Inferior parietal cortex (tissue), 1 donor: Measurements from ENCODE around the gene ZNF575.
A peak's percentile ranks its signal among the peaks of the same experiment; 100 is the strongest.
"Not testable (repeated sequence)": the region's sequence is repeated elsewhere in the genome, so short reads cannot be mapped to it uniquely, and the experiment has no call there.

ENCODE experiments used
- DNase-seq: peaks from one replicate; pipeline ENCODE4 v3.0.0-alpha.2; 2016; ENCODE audit errors: extremely low spot score

Gene ZNF575

DNA sequence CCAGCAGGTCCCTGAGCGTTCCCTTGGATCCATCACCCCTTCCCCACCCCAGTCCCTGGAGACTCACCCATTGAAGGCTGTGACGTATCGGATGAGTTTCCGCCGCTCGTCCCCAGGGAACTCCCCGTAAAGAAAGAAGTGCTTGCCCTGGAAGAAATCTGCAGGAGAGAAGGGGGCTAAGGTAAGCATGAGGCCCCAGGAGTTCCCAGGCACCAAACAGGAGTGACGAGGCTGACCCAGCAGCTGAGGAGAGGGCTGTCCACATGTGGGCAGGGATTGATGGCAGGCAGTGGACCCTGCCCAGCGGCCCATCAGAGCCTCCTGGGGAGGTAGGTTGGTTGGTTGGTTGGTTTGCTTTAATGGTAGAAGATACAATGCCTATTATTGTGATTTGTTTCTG is 11.1 kb downstream of the ZNF575 start:
- no peak for DNase-seq

DNA sequence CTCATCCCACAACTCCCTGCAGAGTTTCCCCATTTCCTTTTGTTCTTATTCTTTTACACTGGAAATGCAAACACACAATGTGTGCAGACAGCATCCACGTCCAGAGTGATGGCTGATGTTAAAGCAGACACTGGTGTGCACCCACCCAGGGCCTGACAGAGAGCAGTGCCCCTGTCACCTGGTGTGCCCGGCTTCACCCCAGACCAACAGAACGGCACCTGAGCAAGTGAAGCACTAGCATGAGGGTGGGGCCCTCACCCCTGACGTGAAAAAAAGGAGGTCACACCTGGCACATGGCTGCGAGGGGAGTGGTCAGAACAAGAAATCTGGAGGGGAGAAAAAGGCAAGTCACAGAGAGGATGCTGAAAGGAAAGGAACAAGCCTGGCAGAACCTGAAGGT is 12.3 kb downstream of the ZNF575 start:
- no peak for DNase-seq

DNA sequence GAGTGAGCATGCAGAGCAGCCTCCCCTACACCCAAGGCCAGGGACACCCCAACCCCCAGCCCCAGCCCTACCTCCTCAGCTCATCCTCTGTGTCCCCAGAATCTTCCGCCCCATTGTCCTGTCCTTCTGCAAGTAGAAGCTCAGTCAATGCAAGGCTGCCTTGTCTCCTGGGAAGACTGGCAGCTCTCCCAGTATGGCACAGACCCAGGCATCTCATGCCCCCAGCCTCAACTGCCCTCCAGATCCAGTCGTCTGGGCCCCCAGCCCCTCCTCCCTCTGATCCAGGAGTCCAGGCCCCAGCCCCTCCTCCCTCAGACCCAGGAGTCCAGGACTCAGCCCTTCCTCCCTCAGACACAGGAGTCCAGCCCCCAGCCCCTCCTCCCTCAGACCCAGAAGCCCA is 13.0 kb downstream of the ZNF575 start:
- DNase-seq = no peak

DNA sequence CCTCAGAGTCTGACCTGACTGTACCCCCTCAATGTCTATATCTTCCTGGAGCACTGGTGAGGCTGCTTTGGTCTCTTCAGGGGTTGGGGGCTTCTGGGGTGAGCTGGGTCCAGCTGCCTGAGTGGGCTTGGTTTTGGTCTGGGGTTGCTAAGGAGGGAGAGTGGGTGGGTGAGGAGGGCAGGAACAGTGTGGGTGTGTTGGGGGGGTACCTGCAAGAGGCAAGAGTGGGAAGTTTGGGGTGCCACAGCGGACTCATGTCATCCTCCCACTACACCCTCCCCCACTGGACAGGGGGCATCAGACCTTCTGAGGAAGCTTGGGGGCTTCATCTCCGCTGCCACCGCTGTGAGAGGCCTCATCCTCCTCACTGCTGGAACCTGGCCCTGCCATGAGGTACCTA is 13.6 kb downstream of the ZNF575 start:
- no peak for DNase-seq

DNA sequence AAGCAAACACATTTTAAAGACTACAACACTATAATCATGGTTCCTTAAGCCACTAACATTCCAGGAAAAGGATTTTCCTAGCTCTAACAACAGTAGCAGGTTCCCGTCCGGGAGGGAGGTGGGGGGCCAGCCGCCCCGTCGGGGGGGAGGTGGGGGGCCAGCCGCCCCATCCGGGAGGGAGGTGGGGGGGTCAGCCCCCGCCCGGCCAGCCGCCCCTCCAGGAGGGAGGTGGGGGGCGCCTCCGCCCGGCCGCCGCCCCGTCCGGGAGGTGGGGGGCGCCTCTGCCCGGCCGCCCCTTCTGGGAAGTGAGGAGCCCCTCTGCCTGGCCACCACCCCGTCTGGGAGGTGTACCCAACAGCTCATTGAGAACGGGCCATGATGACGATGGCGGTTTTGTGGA is 14.9 kb downstream of the ZNF575 start:
- not testable (repeated sequence) for DNase-seq

DNA sequence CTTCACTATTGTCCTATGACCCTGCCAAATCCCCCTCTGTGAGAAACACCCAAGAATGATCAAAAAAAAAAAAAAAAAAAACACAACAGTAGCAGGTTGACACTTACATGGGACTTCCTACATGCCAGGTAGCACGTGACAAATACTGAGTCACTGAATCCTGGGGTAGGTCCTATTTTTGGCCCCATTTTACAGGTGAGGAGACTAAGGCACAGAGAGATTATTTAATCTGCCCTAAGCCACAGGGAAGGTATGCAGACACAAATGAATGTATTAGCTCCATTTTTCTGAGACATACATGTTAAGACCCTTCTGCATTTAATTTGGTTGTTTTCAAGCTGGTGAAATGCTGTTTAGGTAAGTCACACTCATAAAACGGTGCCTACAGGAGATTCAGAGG is 15.7 kb downstream of the ZNF575 start:
- DNase-seq = no peak

DNA sequence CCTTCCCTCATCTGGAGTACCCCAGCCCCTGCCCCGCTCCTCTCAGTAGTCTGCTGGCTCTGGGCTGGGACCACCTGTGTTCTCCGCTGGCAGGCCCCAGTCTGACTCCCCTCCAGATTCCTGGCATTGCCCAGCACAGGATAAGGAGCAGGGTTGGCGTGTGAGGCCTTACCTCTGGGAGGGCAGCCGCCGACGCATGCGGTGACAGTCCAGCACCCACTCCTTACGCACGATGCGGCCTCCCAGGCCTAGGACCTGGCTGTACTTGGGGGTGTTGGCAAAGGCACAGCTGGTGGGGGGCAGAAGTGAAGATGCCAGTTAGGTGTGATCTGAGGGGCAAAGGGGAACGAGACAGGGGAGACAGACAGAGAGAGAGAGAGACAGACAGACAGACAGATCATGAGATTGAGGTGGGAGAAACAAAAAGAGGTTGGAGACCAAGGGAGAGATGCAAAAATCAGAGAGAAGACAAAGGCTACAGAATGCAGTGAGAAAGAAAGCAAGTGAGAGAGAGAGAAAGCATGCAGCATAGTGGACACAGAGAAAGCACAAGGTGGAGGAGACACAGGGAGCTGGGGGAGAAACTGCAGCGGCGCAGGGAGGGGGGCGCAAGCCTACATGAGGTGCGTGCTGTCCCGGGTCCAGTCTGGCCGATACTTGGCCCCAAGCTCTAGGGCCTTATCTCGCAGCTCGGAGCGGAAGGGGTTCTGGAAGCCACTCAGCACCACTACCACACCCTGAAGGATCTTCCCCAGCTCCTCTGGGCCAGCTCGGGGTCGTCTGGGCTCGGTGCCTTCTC is 18.6 kb downstream of the ZNF575 start:
- no peak for DNase-seq

DNA sequence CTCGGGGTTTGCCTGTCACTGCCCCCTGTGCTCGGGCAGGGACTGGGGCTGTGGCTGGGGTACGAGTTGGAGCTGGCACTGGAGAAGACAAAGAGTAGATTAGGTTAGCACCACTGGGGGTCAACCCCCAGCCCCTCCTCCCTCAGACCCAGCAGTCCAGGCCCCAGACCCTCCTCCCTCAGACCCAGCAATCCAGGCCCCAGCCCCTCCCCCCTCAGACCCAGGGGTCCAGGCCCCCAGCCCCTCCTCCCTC is 19.1 kb downstream of the ZNF575 start:
- no peak for DNase-seq

DNA sequence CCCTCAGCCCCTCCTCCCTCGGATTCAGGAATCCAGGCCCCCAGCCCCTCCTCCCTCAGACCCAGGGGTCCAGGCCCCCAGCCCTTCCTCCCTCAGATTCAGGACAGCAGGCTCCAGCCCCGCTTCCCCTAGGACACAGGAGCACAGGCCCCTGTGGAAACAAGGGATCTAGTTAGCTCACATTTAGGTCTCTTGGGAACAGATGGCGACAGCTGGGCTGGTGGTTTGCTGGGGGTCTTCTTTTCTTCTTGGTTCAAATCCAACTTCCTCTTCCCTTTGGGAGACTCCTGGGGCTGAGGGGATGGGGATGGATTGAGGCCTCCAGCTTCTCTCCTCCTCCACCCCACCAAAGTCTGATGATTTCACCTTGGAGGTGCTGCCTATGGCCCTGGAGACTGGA is 19.6 kb downstream of the ZNF575 start:
- DNase-seq = no peak

DNA sequence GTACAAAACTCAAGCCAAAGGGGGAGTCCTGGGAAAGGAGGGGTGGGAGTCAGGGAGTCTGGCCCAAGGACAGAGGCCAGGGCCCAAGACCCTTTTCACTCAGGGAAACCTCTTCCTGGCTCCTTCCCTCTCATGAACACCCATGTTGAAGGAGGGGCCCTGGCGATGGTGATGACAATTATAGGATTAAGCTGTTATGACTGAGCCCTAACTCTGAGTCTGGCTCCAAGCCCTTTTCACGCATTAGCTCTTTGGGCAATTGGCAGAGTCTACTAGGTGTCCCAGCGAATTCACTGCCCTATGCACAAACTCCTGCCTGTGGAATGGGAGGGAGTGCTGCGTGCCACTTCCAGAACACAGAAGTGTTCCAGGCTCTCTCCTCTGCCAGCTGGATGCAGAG is 20.7 kb downstream of the ZNF575 start:
- DNase-seq = no peak

DNA sequence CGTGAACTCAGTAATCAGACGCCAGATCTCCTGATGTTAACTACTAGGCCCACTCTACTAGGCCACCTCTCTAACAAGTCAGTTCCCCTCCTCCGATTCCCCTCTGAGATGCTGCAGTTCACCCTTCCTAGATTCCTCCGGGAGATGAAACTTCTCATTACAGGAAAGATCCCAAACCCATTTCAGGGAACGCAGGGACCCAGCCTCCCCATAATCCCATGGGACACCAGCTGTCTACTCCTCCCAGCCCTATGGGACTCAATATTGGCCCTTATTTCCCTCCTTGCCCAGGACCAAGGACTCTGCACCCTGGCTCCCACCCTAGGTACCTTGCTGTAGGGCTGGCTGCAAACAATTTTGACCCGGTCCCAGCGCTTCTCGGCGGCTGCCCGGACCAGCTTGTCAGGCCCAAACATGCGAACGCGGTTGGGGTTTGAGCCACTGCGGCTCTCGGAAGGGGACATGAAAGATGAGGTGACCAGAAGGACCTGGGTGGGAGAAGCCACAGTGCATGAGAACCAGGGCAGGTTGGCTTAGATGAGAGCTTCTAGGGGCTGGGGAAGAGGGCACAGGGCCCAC is 21.4 kb downstream of the ZNF575 start:
- DNase-seq = no peak

DNA sequence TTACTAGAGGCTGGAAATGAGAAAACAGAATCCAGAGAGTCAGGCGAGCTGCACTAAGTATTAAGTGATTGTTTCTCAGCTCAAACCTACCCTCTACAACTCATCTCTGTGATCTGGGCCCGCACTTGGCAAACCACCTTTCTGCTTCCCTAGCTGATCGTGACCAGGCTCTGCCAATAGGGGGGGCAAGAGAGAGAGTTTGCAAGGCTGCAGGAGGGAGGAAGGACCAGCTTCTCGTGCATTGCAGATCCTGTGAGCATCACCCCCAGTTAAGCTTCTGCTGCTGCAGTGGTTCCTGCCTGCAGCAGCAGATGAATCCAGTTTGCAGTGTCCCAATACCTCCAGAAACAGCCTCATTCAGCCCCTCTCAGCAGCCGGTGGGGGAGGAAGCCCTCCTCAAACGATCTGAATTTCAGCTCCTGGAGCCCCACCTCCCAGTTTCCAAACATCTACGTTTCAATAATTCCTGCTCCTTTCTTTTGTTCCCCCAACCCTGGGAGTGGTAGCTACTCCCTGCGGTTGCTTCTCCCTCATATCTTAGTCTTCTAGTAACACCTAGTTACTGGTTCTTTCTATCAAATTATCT is 22.3 kb downstream of the ZNF575 start:
- peak; percentile 85 for DNase-seq

DNA sequence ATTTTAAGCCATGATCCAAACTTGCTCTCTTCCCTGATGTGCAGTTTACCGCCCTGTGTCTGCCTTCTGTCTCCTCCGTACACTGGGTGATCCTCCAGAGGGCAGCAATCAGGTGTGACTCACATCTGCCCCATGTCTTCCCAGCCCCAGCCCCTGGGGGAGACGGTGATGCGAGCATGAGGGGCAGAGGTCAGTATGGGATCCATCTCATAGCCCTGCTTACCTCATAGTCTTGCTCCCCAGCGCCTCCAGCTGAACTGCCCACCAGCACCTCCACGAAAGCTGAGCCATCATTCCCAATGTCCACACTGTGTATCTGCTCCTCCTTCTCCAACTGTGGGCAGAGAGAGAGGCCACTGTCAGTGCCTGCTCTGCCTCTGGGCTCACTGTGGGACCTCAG is 27.7 kb downstream of the ZNF575 start:
- DNase-seq = no peak

DNA sequence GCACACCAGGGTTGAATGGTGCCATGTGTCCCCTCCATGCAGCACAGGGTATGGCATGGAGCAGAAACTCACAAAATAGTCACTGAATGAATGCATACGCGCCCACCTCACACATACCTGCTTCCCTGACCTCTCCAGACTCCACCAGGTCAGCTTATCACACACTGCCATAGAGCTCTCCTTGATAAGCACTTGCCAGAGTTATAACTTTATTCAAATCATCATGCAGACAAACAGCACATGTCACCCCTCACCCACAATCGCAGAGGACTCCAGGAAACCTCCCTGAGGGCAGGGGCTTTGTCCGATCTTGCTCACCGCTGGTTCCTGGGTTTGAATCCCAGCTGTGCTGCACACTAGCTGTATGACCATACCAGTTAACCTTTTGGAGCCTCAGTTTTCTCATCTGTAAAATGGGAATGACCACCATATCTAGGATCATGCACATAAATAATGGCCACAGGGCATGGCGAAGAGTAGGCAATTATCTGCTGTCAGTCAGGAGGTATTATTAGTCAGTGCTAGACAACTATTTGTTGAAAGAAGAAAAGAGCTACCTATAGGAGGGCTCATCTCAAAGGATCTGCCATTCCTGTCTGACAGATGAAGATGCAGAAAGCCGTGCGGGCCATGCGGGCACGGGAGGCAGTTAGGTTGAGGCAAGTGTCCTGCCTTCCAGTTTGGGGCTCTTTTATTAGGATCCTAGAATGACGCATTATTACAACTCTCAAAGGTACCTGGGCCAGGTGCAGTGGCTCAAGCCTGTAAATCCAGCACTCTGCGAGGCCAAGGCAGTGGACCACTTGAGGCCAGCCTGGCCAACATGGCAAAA is 28.4 kb downstream of the ZNF575 start:
- no peak for DNase-seq

DNA sequence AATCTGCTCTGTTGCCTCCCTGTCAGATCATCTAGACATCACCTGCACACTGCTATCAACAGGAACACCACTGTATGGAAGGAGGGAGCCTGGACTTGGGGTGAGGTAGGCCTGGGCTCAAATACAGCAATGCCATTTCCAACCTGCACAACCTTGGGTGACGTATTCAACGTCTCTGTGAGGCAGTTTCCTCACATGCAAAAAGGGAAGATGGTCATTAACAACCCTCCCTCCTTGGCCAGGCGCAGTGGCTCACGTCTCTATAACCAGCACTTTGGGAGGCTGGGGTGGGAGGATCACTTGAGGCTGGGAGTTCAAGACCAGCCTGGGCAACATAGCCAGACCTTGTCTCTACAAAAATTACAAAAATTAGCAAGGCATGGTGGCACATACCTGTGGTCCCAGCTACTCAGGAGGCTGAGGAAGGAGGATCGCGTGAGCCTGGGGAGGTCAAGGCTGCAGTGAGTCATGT is 29.3 kb downstream of the ZNF575 start:
- DNase-seq = no peak

DNA sequence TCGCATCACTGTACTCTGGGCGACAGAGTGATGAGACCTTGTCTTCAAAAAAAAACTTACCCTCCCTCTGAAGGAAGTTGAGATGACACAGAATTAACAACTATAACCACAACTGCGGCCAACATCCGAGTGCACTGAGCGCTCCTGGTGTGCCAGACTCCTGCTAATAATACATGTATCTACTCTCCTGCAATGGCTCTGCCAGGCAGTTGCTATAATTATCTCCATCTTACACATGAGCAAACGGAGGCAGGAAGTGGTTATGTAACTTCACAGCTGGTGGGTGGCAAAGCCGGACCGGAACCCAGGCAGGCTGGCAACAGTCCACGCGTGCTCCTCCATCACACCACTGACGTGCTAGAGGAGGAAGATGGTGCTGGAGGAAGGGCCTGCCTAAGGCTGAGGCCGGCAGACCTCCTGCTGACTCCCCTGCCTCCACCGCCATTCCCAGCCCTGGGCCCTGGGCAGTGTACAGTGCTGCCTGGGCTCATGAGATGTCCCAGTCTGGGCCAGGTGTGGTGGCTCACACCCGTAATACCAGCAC is 29.8 kb downstream of the ZNF575 start:
- peak; percentile 78 for DNase-seq

DNA sequence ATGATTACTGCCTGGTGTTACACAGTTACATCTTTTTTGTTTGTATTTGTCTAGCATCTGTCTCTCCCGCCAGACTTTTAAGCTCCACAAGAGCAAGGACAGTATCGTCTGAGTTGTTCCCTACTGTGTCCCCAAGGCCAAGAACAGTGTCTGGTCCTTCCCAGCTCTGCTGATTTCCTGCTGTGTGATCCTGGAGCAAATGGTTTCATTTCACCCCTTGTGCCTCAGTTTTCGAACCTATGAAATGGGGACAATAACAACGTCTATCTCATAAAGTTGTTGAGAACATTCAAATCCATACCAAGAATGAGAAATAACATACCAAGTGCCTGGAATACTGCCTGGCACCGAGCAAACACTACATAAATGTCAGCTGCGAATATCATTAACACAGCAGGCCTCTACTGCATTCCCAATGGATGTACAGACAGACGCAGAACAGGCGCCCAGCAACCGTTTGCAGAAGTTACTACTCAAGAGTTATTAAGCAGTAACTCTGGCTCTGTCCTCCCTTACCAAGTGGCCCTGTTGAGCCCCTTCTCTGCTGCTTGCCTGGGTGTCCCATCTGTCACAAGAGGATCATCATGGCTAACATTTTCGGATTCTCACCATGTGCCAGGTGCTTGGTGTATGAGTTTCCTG is 30.9 kb downstream of the ZNF575 start:
- DNase-seq = no peak

DNA sequence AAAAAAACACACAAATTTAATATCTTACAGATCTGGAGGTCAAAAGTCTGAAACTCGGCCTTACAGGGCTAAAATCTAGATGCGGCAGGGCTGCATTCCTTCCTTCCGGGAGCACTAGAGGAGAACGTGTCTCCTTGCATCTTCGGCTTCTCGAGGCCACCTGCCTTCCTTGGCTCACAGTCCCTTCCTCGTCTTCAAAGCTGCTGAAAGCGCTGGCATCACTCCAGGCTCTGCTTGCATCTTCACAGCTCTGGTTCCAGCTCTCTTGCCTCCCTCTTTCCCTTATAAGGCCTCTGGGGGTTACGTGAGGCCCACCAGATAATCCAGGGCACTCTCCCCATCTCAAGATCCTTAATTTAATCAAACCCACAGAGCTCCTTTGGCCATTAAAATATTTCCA is 31.8 kb downstream of the ZNF575 start:
- peak; percentile 31 for DNase-seq

DNA sequence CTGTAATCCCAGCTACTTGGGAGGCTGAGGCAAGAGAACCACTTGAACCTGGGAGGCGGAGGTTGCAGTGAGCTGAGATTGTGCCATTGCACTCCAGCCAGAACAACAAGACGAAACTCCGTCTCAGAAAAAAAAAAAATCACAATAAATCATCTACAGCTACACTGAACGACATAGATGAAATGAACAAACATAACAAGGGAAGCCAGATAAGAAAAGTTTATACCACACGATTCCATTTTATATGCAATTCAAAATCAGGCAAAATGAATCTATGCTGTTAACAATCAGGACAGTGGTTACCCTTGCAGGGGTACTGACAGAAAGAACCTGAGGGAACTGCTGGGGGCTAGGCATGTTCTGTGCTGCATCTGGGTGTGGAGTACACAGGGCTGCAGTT is 36.7 kb downstream of the ZNF575 start:
- DNase-seq = no peak

DNA sequence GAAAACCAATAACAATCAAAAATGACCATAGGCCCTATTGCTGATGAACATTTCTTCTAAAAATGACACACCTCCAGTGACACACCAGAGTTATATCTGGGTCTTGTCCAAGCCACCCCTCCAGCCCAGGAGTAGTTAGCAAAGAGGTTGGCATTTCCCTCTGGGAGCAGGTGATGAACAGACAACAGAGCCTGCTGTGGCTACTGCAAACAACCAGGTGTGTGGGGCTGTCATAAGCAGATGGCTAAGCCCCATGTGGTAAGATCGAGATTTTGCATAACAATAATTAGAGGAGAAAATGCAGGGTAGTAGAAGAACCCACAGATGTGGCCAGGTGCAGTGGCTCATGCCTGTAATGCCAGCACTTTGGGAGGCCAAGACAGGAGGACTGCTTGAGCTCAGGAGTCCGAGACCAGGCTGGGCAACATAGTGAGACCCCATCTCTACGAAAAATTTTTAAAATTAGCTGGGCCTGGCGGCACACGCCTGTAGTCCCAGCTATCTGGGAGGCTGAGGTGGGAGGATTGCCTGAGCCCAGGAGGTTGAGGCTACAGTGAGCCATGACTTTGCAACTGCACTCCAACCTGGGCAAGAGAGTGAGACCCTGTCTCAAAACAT is 37.3 kb downstream of the ZNF575 start:
- no peak for DNase-seq

DNA sequence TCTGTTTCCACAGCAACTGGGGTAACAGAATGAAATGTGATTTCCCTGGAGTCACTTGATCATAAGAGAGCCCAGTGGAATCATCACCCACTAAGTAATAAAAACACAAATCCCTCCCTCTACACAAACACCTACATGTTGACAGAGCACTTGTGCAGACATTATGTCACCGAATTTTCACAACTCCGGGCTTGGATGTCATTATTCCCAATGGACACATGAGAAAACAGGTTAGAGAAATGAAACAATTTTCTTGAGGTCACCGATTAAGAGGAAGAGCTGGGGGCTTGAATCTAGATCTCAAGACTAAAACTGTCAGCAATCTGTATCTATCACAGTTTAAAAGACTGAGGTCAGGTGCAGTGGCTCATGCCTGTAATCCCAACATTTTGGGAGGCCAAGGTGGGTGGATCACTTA is 39.2 kb downstream of the ZNF575 start:
- DNase-seq = no peak
